Fibroblast of villous mesenchyme (primary cell): ENCODE results near the gene UVRAG. TPM values are rescaled to one million over a fixed set of nuclear protein-coding genes. Genes with fewer than 3 reads are reported as not detected.

Source experiments
- DNase-seq: peaks from one replicate; pipeline ENCODE4 v3.0.0-alpha.2; 2010; ENCODE audit warnings: low read depth
- H3K4me3 ChIP-seq: 2 replicates; pipeline ENCODE4 v1.5.1; 2011; ENCODE audit warnings: low read depth, mild to moderate bottlenecking, low read length
- CTCF ChIP-seq: IDR thresholded peaks from 2 replicates; pipeline ENCODE4 v1.5.1; 2012; ENCODE audit warnings: low read depth, mild to moderate bottlenecking, low read length; ENCODE audit not compliant: insufficient read depth
- total RNA-seq: library from RNA; depleted of rRNA; stranded (reverse); fragments of >200 nt; gene quantifications from 2 replicates; pipeline ENCODE4 v1.2.3, GENCODE V29; 2012

The UVRAG gene
- total RNA-seq, 1 donor, result 37.1 TPM

- no peak overlapping the region for H3K4me3 ChIP-seq
- no peak for TF ChIP-seq CTCF
- DNase-seq, result no peak
Measured at GRCh38 chr11:75831915-75832502, 17.0 kb downstream of the UVRAG start.

DNA sequence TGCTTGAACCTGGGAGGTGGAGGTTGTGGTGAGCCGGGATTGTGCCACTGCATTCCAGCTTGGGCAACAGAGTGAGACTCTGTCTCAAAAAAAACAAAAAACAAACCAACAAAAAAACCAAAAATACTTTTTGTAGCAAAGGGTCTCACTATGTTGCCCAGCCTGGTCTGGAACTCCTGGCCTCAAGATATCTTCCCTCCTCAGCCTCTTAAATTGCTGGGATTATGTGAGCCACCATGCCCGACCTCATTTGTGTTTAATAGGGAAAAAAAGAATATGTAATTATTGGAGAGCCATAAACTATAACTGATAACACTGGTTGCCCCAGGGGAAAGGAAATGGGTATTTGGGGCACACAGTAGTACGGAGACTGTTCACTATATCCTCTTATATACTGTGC is 19.7 kb downstream of the UVRAG start:
- DNase-seq, result no peak
- H3K4me3 ChIP-seq, result no peak overlapping the region
- no peak for TF ChIP-seq CTCF

DNA sequence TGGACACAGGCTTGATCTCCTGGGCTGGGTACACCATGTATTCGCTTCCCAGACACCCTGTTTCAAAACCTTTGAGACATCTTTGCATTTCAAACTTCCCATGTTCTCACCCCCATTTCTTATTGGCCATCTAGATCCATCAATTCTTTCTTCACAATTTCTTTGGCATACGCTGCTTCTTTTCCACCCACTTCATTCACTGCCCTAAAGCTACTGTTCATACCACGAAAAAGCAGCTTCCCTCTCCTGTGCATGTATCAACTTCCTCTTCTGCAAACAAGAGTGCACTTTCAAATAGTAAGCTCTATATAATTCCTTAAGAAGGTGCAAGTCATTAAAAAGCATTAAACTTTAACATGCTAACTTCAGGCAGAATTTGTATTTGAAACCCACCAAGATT is 21.4 kb downstream of the UVRAG start:
- no peak for TF ChIP-seq CTCF
- no peak for DNase-seq
- H3K4me3 ChIP-seq, result no peak overlapping the region

- no peak for DNase-seq
- no peak overlapping the region for H3K4me3 ChIP-seq
- TF ChIP-seq CTCF, result no peak
Measured at GRCh38 chr11:75839851-75840250, 24.8 kb downstream of the UVRAG start.

DNA sequence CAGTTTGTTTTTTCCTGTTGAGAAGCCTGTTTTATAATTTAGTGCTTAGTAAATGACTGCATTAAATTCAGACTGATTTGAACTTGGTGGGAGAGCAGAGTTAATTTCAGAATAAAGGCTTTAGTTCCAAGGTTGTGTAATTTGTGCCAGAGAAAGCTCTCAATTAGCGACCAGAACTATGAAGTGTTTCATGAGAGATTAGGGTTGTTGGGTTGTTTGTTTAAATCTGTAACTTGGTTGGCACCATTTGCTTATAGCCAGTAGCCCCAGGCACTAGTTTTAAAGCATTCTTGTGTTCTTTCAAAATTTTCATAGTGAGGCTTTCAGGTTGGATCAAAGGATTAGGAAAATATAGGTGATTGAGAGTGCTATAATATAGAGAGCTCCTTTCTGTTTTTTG is 25.5 kb downstream of the UVRAG start:
- no peak overlapping the region for H3K4me3 ChIP-seq
- TF ChIP-seq CTCF, result no peak
- no peak for DNase-seq

GRCh38 chr11:75841739-75842138 is 26.7 kb downstream of the UVRAG start:
- DNase-seq, result no peak
- TF ChIP-seq CTCF, result no peak
- H3K4me3 ChIP-seq, result no peak overlapping the region

DNA sequence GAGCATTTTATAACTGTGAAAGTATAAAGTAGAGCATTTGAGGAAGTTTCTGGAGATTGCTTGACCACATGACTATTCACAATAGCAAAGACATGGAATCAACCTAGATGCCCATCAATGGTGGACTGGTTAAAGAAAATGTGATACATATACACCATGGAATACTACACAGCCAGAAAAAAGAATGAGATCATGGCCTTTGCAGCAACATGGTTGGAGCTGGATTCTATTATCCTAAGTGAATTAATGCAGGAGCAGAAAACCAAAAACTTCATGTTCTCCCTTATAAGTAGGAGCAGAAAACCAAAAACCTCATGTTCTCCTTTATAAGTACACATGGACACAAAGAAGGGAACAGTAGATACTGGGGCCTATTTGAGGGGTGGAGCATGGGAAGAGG is 30.3 kb downstream of the UVRAG start:
- no peak for TF ChIP-seq CTCF
- DNase-seq, result no peak
- no peak overlapping the region for H3K4me3 ChIP-seq
